T-cell (primary cell): ENCODE results near the gene PDLIM7. TPM values are rescaled to one million over a fixed set of nuclear protein-coding genes. Genes with fewer than 3 reads are reported as not detected.

Experiments used
- ATAC-seq, 4 experiments: fragments of 200-7000 bp in 3 of 4; fragments of 150-1000 bp in 1 of 4; cut with Tn5 transposase; replicated peaks in 1 of 4; 1 replicate in 3 of 4; 2 replicates in 1 of 4; pipeline ENCODE4 v1.10.0; 2021; ENCODE audit warnings: moderate library complexity in 3 of 4, mild to moderate bottlenecking in 2 of 4, moderate number of reproducible peaks in 1 of 4
- CTCF ChIA-PET, 2 donors: fragments of 300-600 bp; sonication (Branson Sonifier 250); formaldehyde crosslinking; loops; one replicate each; lab custom pipeline; 2022; ENCODE audit warnings: antibody characterized with exemption in 2 of 2; lab: Charles Lee
- POLR2A ChIA-PET, 2 donors: fragments of 300-600 bp; sonication (Branson Sonifier 250); formaldehyde crosslinking; loops; one replicate each; lab custom pipeline; 2022; ENCODE audit warnings: antibody characterized with exemption in 2 of 2; lab: Charles Lee
- DNase-seq, 35 experiments: peaks; one replicate each; pipeline versions ENCODE4 v3.0.0 to v3.0.0-alpha.2; 2013 to 2023
- H3K27ac ChIP-seq: one replicate; pipeline ENCODE4 v1.5.1; 2013; ENCODE audit warnings: low read length
- H3K27me3 ChIP-seq, 2 experiments: replicated peaks in 1 of 2; 1 replicate in 1 of 2; 2 replicates in 1 of 2; pipeline versions ENCODE4 v1.6.1 to v1.7.0; 2013; ENCODE audit warnings: low read length in 1 of 2, mixed read lengths in 1 of 2; ENCODE audit not compliant: control insufficient read depth in 2 of 2, insufficient read depth in 2 of 2; ENCODE audit errors: extremely low read depth in 1 of 2
- H3K36me3 ChIP-seq, 2 donors: 1 replicate in 1 of 2; 2 replicates in 1 of 2; pipeline versions ENCODE4 v1.6.1 to v1.7.0; 2013; ENCODE audit warnings: low read length in 1 of 2; ENCODE audit not compliant: control insufficient read depth in 2 of 2, insufficient read depth in 1 of 2; ENCODE audit errors: extremely low read depth in 1 of 2
- H3K4me1 ChIP-seq, 2 experiments: 1 replicate in 1 of 2; 2 replicates in 1 of 2; pipeline versions ENCODE4 v1.6.1 to v1.7.0; 2013; ENCODE audit warnings: low read length in 2 of 2, mixed read lengths in 1 of 2; ENCODE audit not compliant: insufficient read depth in 2 of 2, control insufficient read depth in 1 of 2; ENCODE audit errors: extremely low read depth in 1 of 2
- H3K4me3 ChIP-seq, 2 donors: 1 replicate in 1 of 2; 2 replicates in 1 of 2; pipeline versions ENCODE4 v1.5.1 to v1.7.0; 2013; ENCODE audit warnings: mild to moderate bottlenecking in 2 of 2, low read length in 1 of 2, moderate library complexity in 1 of 2; ENCODE audit not compliant: control insufficient read depth in 1 of 2; ENCODE audit errors: extremely low read depth in 1 of 2
- H3K9me3 ChIP-seq: 2 replicates; pipeline ENCODE4 v1.7.0; 2013
- H3K27ac Mint-ChIP-seq, 2 donors: one replicate each; pipeline ENCODE4 v1.8.0; 2020 to 2021; ENCODE audit warnings: mild to moderate bottlenecking in 2 of 2, mixed read lengths in 2 of 2
- H3K27me3 Mint-ChIP-seq, 2 donors: one replicate each; pipeline ENCODE4 v1.8.0; 2021 to 2022; ENCODE audit warnings: mixed read lengths in 2 of 2
- H3K36me3 Mint-ChIP-seq: one replicate; pipeline ENCODE4 v1.8.0; 2021; ENCODE audit warnings: mixed read lengths
- H3K4me1 Mint-ChIP-seq, 3 donors: one replicate each; pipeline ENCODE4 v1.8.0; 2020 to 2022; ENCODE audit warnings: mixed read lengths in 3 of 3, mild to moderate bottlenecking in 1 of 3
- H3K4me3 Mint-ChIP-seq, 3 donors: one replicate each; pipeline ENCODE4 v1.8.0; 2020 to 2022; ENCODE audit warnings: mild to moderate bottlenecking in 3 of 3, mixed read lengths in 3 of 3, moderate library complexity in 3 of 3
- H3K9me3 Mint-ChIP-seq, 3 donors: one replicate each; pipeline ENCODE4 v1.8.0; 2020 to 2022; ENCODE audit warnings: mixed read lengths in 3 of 3
- WGBS: methylation state at CpG from one replicate; pipeline ENCODE4 v1.1.5; 2013; ENCODE audit warnings: missing lambda C conversion rate; ENCODE audit not compliant: insufficient coverage; 5-methylcytosine and 5-hydroxymethylcytosine counted together
- total RNA-seq, 35 experiments: library from RNA in 6 of 35; stranded (reverse) in 6 of 35; fragments of 120-200 nt in 1 of 35; gene quantifications; one replicate each; pipeline versions ENCODE4 v1.2.1 to v1.2.4 and lab custom pipeline; 2013 to 2026

The PDLIM7 gene
- total RNA-seq, 5 donors from 2014 or later (not counting 1 experiment from before 2014, with no cell fraction given): 9.8 to 17.8 (median 12.8) TPM

- DNase-seq: no peak
Measured at GRCh38 chr5:177508837-177509236, 11.4 kb upstream of the PDLIM7 start.

DNA sequence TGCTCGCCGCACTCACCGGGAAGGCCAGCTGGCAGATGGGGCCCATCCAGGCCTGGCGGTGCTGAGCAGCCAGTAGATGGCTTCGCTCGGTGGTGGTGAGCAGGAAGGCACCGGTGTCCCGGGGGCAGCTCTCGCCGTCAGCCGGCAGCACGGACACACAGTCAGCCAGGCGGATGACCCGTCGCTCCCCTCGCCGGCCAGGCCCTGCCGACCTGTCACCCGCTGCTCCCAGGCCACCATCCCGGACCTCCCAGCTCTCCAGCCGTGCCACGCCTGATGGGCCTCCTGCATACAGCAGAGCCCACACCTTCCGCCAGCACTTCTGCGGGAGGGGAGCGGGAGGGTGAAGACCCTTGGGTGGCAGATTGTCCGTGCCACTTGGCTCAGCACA, 10.8 kb upstream of the PDLIM7 start:
- CTCF ChIA-PET: no interaction called here
- DNase-seq: no peak
- H3K4me3 ChIP-seq: no peak overlapping the region
- POLR2A ChIA-PET: no interaction called here
- H3K36me3 Mint-ChIP-seq: peaks cover 13% of the 10 kb centered on the region
- H3K4me1 ChIP-seq: peaks cover 2 to 17% of the 10 kb centered on the region in 2 experiments
- 82% methylated on average over 25 of the region's 26 CpGs for WGBS
- H3K27me3 ChIP-seq: no peaks in the 10 kb centered on the region
- peaks cover 12 to 30% of the 10 kb centered on the region in 2 donors for H3K36me3 ChIP-seq
- H3K4me3 Mint-ChIP-seq: peak overlapping the region in 1 of 3 donors; percentile 15
- no peaks in the 10 kb centered on the region for H3K9me3 ChIP-seq
- no peak for ATAC-seq
- no peaks in the 10 kb centered on the region for H3K9me3 Mint-ChIP-seq
- H3K4me1 Mint-ChIP-seq: peaks cover 0 to 16% (median 14%) of the 10 kb centered on the region in 3 donors
- no peaks in the 10 kb centered on the region for H3K27me3 Mint-ChIP-seq
- H3K27ac Mint-ChIP-seq: no peak overlapping the region
- H3K27ac ChIP-seq: no peak overlapping the region

More at GRCh38 chr5:177508837-177509236, 11.4 kb upstream of the PDLIM7 start:
- ChIA-PET CTCF (no interaction called here), POLR2A (no interaction called here)
- no peaks in the 10 kb centered on the region for H3K9me3 Mint-ChIP-seq
- peaks cover 17 to 36% of the 10 kb centered on the region in 2 donors for H3K36me3 ChIP-seq
- no peaks in the 10 kb centered on the region for H3K27me3 ChIP-seq
- 36% methylated on average over 5 of the region's 8 CpGs for WGBS
- H3K4me3 Mint-ChIP-seq: peak overlapping the region in 1 of 3 donors; percentile 31
- peaks cover 0 to 16% (median 14%) of the 10 kb centered on the region in 3 donors for H3K4me1 Mint-ChIP-seq
- no peaks in the 10 kb centered on the region for H3K27me3 Mint-ChIP-seq
- no peak for ATAC-seq
- H3K27ac Mint-ChIP-seq: no peak overlapping the region
- peaks cover 19% of the 10 kb centered on the region for H3K36me3 Mint-ChIP-seq
- no peak overlapping the region for H3K4me3 ChIP-seq
- no peaks in the 10 kb centered on the region for H3K9me3 ChIP-seq
- H3K4me1 ChIP-seq: peaks cover 2 to 17% of the 10 kb centered on the region in 2 experiments
- no peak overlapping the region for H3K27ac ChIP-seq

DNA sequence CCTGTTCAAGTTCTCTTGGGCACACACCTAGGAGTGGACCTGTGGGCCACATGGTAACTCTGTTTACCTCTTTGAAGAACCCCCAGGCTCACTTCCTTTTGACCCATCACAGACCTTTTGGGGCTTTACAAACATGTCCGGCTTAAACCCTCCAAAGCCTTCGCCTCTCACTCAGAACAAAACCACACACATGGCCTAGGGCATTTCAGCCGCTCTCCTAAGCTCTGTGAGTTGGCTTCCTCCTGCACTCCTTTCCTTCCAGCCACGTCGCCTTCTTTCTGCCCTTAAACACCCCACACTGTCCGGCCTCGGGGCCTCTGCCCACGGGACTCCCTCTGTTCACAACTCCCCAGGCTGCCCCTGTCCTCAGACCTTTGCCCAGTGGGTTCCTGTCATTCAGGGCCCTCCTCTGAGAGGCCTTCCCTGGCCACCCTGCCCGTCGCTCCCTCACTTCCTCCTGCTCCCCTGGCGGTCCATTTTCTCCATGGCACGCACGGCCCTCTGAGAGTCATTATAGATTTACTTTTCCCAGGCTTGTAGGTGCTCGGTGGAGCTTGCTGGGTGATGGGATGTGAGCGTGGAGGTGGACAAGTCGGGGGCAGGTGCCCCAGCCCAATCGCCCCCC, 10.3 kb upstream of the PDLIM7 start:
- peaks cover 7 to 25% of the 10 kb centered on the region in 2 donors for H3K36me3 ChIP-seq
- ChIA-PET POLR2A (no interaction called here), CTCF (no interaction called here)
- Mint-ChIP-seq H3K9me3 (no peaks in the 10 kb centered on the region), H3K4me3 (peak overlapping the region in 1 of 3 donors; percentile 15), H3K27ac (no peak overlapping the region), H3K36me3 (peaks cover 9% of the 10 kb centered on the region), H3K27me3 (no peaks in the 10 kb centered on the region), H3K4me1 (peaks cover 0 to 16% (median 14%) of the 10 kb centered on the region in 3 donors)
- DNase-seq: no peak
- ATAC-seq: no peak
- peaks cover 2 to 17% of the 10 kb centered on the region in 2 experiments for H3K4me1 ChIP-seq
- no peak overlapping the region for H3K27ac ChIP-seq
- H3K4me3 ChIP-seq: no peak overlapping the region
- WGBS: 85% methylated on average over 10 of the region's 17 CpGs
- H3K27me3 ChIP-seq: no peaks in the 10 kb centered on the region
- no peaks in the 10 kb centered on the region for H3K9me3 ChIP-seq

- Histone ChIP-seq H3K4me1 (peaks cover 2 to 17% of the 10 kb centered on the region in 2 experiments), H3K27ac (no peak overlapping the region), H3K36me3 (peaks cover 7 to 20% of the 10 kb centered on the region in 2 donors), H3K9me3 (no peaks in the 10 kb centered on the region), H3K27me3 (no peaks in the 10 kb centered on the region), H3K4me3 (no peak overlapping the region)
- no peak for DNase-seq
- peaks cover 9% of the 10 kb centered on the region for H3K36me3 Mint-ChIP-seq
- H3K4me3 Mint-ChIP-seq: no peak overlapping the region
- H3K27ac Mint-ChIP-seq: no peak overlapping the region
- WGBS: 95% methylated on average over 7 of the region's 9 CpGs
- H3K9me3 Mint-ChIP-seq: no peaks in the 10 kb centered on the region
- peaks cover 0 to 16% (median 15%) of the 10 kb centered on the region in 3 donors for H3K4me1 Mint-ChIP-seq
- ChIA-PET CTCF (interaction anchor here in 1 of 2 donors (0.7 kb wide), 1 partner anchor 191 kb away, joined by 5 read pairs; no protein-coding TSS in a partner anchor), POLR2A (no interaction called here)
- H3K27me3 Mint-ChIP-seq: no peaks in the 10 kb centered on the region
- ATAC-seq: no peak
Measured at GRCh38 chr5:177507165-177507564, 9.8 kb upstream of the PDLIM7 start.

GRCh38 chr5:177505075-177505474, 7.7 kb upstream of the PDLIM7 start:
- CTCF ChIA-PET: no interaction called here
- peaks cover 2 to 21% of the 10 kb centered on the region in 2 experiments for H3K4me1 ChIP-seq

GRCh38 chr5:177504086-177505056, 7.0 kb upstream of the PDLIM7 start:
- no peaks in the 10 kb centered on the region for H3K27me3 Mint-ChIP-seq
- Histone ChIP-seq H3K4me1 (peaks cover 0 to 14% of the 10 kb centered on the region in 2 experiments), H3K4me3 (no peak overlapping the region), H3K27ac (no peak overlapping the region), H3K9me3 (no peaks in the 10 kb centered on the region), H3K36me3 (no peaks in the 10 kb centered on the region), H3K27me3 (no peaks in the 10 kb centered on the region)
- WGBS: 95% methylated on average over 38 of the region's 47 CpGs
- no peaks in the 10 kb centered on the region for H3K9me3 Mint-ChIP-seq
- ATAC-seq (no peak), DNase-seq (no peak)
- H3K36me3 Mint-ChIP-seq: no peaks in the 10 kb centered on the region
- CTCF ChIA-PET: interaction anchor here (1.1 to 1.3 kb wide), 2 partner anchors 114 to 120 kb away, joined by 3 read pairs; partner anchors contain the start of gene SLC34A1 (in 1 of the 2)
- POLR2A ChIA-PET: no interaction called here
- peaks cover 2 to 15% (median 14%) of the 10 kb centered on the region in 3 donors for H3K4me1 Mint-ChIP-seq
- H3K4me3 Mint-ChIP-seq: no peak overlapping the region
- H3K27ac Mint-ChIP-seq: no peak overlapping the region

More at GRCh38 chr5:177505075-177505474, 7.7 kb upstream of the PDLIM7 start:
- Histone ChIP-seq H3K9me3 (no peaks in the 10 kb centered on the region), H3K36me3 (no peaks in the 10 kb centered on the region), H3K4me3 (no peak overlapping the region), H3K27ac (no peak overlapping the region), H3K27me3 (no peaks in the 10 kb centered on the region)
- H3K27ac Mint-ChIP-seq: no peak overlapping the region
- ATAC-seq (no peak), DNase-seq (no peak)
- no peak overlapping the region for H3K4me3 Mint-ChIP-seq
- H3K9me3 Mint-ChIP-seq: no peaks in the 10 kb centered on the region
- H3K36me3 Mint-ChIP-seq: no peaks in the 10 kb centered on the region
- peaks cover 2 to 20% (median 15%) of the 10 kb centered on the region in 3 donors for H3K4me1 Mint-ChIP-seq
- no peaks in the 10 kb centered on the region for H3K27me3 Mint-ChIP-seq
- 87% methylated on average over 3 of the region's 4 CpGs for WGBS
- POLR2A ChIA-PET: no interaction called here
